Placental epithelial cell (primary cell): ENCODE measurements around the gene RPP30. TPM values are rescaled to one million over a fixed set of nuclear protein-coding genes. Genes with fewer than 3 reads are reported as not detected.

ENCODE experiments used
- small RNA-seq: library from RNA; depleted of rRNA; stranded (forward); fragments of <200 nt; gene quantifications from one replicate; pipeline ENCODE3, GENCODE V24; 2012
- total RNA-seq: library from RNA; depleted of rRNA; stranded (reverse); fragments of >200 nt; gene quantifications from 2 replicates; pipeline ENCODE4 v1.2.3, GENCODE V29; 2012

RPP30 gene
- 20.4 and 26.6 TPM in 2 replicates for total RNA-seq

DNA sequence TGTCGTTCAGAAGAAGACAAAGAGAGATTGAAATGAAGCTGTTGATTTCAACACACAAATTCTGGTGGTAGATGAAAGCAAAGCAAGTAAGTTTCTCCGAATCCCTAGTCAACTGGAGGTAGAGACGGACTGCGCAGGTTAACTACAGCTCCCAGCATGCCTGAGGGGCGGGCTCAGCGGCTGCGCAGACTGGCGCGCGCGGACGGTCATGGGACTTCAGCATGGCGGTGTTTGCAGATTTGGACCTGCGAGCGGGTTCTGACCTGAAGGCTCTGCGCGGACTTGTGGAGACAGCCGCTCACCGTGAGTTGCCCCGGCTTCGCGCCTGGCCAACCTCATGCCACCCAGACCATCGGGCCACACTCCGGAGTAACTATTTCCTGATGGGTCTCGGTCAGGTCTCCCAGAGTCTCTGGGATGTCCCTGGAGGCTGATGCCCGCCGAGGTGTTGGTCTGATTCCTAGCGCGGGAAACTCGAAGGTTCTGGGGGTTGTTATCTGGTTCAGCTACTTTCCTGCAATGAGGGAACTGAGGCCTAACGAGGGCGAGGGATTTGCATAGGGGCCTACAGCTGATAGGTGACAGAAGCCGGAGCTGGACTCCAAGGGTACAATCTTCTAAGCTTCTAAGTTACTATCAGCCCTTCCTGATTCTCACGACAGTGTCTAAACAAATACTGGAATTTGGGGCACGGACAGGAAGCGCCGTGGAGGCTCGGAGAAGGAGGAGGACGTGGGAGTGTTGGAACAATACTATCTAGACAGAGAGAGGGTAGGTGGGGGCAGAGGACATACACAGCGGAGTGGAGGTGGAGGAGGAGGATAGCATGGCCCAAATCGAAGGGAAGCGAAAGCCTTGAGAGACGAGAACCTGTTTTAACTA lies at the start of gene RPP30:
Gene RPP30, plus strand, starts transcription at position 209 of the 882 bp plus-strand sequence. Its CDS starts 13 bp downstream, at position 222.

DNA sequence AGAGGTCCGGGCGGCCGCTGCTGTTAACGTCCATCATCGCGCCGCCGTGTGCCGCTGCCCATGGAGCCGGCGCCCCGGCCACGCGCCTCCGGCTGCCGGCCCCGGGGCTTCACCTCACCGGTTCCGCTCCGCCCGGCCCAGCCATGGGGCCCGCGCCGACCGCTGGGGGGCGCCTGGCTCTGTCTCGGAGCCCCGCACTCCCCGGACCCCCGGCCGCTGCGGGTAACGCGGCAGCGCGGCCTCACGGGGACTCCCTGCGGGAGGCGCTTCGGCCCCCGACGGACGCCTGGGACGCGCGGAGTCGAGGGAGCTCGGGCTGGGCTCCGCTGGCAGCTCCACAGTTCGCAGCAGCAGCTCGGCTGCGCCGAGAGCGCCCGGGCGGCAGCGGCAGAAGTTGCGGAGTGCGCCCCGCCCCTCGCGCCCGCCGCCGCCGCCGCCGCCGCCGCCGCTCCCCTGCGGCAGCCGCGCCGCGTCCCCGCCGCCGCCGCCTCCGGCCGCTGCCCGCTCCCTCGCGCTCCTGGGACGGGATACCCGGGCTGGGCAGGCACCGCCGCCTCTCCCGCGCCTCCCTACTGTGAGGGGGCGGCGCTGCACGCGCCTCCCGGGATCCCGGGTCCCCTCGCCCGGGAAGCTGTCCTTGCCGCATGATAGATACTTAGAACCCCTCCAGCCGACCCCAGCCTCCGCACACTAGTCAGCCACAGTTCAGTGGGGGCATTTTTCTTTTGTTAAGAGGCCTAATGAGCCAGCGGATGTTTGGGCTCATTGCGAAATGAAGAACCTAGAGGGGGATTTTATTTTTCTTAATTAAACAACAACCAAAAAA lies 13.9 kb upstream of the RPP30 start, which contains the start of gene HTR7:
Gene HTR7, minus strand, starts transcription at position 405 of the 826 bp plus-strand sequence. Its CDS starts 368 bp downstream, at position 37.

GRCh38 chr10:90920986-90921666 lies 49.4 kb downstream of the RPP30 start, which contains the start of gene ANKRD1:
TSS of gene ANKRD1 (minus strand) at chr10:90921087. CDS start at chr10:90921027, 60 bp downstream.

Small RNA genes within 50 kb of the gene (small RNA-seq; reads per million reads assigned to genes)
- gene RF00019, result not detected
- not detected for gene RNU6-740P

Other genes starting within 250 kb of the RPP30 start
- 0.39 TPM in 1 of 2 replicates, not detected in the other for gene HTR7, start 13.9 kb upstream of the RPP30 start, total RNA-seq
- gene ANKRD1, start 49.1 kb downstream of the RPP30 start, total RNA-seq, result 14.5 TPM in 1 of 2 replicates, not detected in the other